GM18870 (cell line): ENCODE data around the gene SLC6A4.

ENCODE experiments used
- ATAC-seq: cut with Tn5 transposase; IDR thresholded peaks from one replicate; pipeline ENCODE4 v1.9.1; 2021; ENCODE audit warnings: moderate library complexity; ENCODE audit not compliant: unreplicated experiment

The SLC6A4 gene

GRCh38 chr17:30235386-30236296 lies at the start of gene SLC6A4:
SLC6A4 (minus strand) TSS chr17:30235697; CDS start chr17:30221958, 13,739 bp downstream.
- no peak for ATAC-seq

GRCh38 chr17:30279156-30279555 lies 43.7 kb upstream of the SLC6A4 start:
- no peak for ATAC-seq

GRCh38 chr17:30278032-30278431 lies 42.5 kb upstream of the SLC6A4 start:
- ATAC-seq, result no peak

DNA sequence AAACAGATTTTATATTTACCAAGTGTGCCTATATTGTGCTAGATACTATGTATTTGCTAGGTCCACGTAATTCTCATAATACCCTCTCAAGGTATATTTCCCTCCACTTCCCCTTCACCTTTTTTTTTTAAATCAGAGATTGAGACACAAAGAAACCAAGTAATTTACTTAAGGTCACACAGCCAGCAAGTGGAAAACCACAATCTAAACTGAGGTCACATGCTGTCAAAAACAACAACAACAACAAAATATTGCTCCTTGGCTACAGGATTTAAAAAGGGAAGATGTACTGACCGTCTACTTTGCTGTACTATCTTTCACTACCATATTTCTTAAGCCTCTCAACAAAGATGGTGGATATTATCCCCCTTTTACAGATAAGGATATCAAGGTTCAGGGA lies 40.4 kb upstream of the SLC6A4 start:
- ATAC-seq, result no peak

DNA sequence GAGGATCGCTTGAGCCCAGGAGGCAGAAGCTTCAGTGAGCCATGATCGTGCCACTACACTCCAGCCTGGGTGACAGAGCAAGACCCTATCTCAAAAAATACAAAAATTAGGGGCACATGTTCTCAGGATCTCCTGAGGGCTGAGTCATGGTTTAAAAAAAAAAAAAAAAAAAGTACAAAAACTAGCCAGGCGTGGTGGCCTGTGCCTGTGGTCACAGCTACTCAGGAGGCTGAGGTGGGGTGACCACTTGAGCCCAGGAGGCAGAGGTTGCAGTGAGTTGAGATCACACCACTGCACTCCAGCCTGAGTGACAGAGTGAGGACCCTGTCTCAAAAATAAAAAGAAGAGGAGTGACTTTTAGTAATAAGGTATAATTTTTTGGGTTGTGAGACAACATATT lies 39.4 kb upstream of the SLC6A4 start:
- ATAC-seq, result no peak

DNA sequence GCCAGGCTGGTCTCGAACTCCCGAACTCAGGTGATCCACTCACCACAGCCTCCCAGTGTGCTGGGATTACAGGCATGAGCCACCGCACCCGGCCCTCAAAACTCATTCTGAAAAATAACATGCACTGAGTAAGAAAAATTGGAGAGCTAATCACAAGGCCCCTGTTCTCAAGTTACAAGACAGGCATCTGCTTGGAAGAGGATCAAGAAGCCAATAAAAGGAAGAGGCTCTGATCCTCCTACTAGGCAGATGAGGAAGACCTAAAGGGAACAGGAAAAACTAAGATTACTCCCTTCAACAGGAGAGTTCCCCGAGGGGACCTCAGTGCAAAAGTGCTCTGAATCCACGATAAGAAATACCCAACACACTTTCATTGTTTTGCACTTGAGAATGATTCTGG lies 37.9 kb upstream of the SLC6A4 start:
- ATAC-seq, result no peak

GRCh38 chr17:30271102-30271501 lies 35.6 kb upstream of the SLC6A4 start:
- ATAC-seq, result no peak

DNA sequence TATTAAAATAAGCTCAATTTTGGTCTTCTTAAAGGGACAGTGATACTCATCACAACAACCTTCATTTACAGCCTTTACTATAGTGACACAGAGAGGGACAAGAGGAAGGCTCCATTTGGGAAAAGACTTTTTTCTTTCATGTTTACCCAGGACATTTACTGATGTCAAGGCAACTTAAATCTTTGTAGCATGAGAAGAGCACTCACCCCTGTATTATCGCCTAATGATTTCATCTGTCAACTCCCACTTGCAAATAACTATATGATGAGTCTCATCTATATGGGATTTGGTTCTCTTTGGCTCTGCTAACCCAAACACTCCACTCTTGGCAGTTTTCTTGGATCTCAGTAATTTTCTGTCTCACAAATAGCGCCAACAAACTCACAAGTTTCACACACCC lies 32.1 kb upstream of the SLC6A4 start:
- ATAC-seq, result no peak

- ATAC-seq, result no peak
Measured at GRCh38 chr17:30263552-30264333, 28.2 kb upstream of the SLC6A4 start.

GRCh38 chr17:30256756-30257506 lies 21.4 kb upstream of the SLC6A4 start:
- ATAC-seq, result no peak

DNA sequence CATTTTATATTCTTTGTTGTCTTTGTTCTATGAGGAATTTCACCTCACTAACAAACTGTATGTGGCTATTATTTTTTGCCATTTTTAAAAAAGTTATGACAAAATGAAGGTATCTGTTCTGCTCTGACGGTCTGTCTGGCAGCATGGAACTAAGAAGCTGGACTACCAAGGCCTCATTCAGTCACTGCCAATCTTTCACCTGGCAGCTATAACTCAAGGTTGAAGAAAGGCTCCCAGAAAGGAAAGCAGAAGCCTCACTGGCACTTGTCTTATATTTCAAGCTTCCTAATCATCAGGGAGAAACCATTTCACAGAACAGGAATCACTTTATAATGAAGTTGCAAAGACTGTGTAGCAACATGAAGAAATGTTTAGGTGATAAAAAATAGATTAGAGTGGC lies 18.7 kb upstream of the SLC6A4 start:
- ATAC-seq, result no peak

DNA sequence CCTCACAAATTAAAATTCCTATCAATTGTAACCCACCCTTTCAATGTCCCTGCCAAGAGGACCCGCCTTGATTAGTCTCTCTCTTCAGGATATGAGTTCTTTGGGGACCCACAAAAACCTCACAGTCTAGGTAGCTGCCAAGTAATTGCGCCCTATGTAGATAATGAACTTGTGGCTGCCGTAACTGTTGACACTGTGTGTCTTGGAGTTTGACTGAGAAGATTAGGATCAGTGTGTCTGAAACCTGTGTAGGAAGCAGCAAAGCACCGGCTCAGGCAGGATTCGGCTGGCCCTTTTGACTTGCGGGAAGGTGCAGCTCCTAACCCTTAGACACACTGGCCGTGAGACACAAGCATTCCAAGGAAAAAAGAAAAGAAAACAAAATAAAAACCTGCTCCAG lies 17.8 kb upstream of the SLC6A4 start:
- no peak for ATAC-seq

GRCh38 chr17:30251931-30252330 lies 16.4 kb upstream of the SLC6A4 start:
- ATAC-seq, result no peak

DNA sequence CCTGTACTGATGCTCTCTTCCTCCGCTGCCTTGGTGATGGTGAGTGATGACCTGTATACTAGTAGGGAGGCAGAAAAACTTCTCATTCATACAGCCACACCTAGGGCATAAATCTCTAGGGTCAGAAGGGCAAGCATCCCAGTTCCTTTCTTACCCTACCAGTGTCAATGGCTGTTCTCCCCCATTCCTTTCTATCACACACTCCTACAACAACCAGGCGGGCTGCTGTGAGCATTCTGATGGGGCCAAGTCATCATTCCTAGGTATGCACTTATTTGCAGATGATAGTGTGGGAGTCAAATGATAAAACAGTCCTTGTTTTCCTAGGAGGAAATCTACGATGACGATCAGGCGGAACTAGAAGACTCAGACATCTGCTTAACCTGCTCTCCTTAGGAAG lies 14.0 kb upstream of the SLC6A4 start:
- ATAC-seq, result no peak

DNA sequence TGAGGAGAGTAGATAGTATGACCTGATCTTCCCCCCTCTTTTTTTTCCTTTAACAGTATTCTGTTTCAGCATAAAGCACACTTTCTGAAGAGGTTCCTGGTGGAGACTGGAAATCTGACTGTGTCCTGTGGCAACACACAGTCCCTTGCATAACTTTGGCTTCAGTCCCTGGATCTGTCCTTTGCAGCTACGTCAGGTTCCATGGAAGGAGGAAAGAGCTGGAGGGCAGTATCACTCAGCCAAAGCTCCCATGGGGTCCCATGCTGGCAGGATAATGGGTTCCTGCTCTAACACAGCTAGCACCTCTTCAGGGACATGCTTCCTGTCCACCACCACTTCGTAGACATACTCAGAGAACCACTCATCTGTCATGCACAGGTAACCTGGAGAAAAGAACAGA lies 13.3 kb upstream of the SLC6A4 start:
- ATAC-seq, result no peak

DNA sequence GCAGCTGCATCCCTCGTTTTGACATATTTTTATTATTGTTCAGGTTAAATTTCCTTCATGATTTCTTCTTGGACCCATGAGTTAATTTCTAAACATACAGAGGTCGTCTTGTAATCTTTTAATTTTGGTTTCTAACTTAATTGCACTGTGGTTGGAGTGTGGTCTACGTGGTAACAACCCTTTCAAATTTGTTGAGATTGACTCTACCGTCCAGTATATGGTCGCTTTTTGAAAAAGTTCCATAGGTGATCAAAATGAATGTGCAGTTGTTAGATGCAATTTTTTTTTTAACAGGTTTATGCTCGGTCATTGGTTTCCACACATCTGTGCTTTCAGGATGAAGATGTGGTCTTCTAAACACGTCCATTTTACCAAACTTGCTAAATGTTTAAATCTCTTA lies 11.0 kb upstream of the SLC6A4 start:
- no peak for ATAC-seq

DNA sequence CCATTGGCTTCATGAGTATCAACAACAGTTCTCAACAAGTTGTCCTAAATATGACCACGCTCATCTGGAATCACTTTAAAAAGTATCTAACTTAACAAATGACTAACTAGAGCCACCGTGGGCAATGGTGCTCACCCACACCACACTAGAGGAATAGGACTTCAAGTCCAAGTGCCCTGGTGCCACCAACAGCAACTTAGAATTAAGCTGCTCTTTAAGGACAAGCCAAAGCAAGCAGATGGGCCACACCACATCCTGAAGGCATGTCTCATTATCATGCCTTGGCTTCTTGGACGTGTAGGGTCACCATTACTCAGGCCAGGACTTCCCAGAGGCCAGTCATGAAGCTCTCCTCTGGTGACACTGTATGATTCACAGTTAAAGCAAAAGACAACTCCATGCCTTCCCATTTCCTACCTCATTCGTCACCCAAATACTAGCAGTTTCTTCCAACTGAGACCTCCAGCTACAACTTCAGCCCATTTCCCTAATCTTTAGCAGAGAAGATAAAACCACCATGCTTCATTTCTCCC lies 9.4 kb upstream of the SLC6A4 start:
- no peak for ATAC-seq

- no peak for ATAC-seq
Measured at GRCh38 chr17:30243568-30243967, 8.1 kb upstream of the SLC6A4 start.

DNA sequence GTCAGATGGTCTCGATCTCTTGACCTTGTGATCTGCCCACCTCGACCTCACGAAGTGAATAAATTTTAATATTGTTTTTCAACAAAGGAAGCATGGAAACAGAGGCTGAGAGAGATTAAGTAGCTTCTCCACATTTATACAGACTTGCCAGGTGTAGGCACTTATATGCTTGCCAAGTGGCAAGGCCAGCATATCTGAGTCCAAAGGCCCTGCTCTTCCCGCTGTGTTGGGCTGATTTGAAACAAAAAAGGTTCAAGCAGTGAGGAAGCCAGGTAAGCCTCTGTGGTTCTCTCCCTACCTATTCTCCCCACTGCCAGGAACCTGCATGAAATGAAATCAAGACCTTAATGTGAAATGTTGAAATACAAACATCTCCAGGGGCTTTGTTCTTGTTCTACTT lies 7.5 kb upstream of the SLC6A4 start:
- no peak for ATAC-seq

- ATAC-seq, result no peak
Measured at GRCh38 chr17:30241051-30241450, 5.6 kb upstream of the SLC6A4 start.

- ATAC-seq, result no peak
Measured at GRCh38 chr17:30240177-30240576, 4.7 kb upstream of the SLC6A4 start.
